HG03457 (cell line): Measurements from ENCODE around the gene GABBR1.

Source experiments
- ATAC-seq: cut with Tn5 transposase; IDR thresholded peaks from one replicate; pipeline ENCODE4 v1.9.1; 2021; ENCODE audit warnings: moderate number of reproducible peaks; ENCODE audit not compliant: unreplicated experiment

The GABBR1 gene

DNA sequence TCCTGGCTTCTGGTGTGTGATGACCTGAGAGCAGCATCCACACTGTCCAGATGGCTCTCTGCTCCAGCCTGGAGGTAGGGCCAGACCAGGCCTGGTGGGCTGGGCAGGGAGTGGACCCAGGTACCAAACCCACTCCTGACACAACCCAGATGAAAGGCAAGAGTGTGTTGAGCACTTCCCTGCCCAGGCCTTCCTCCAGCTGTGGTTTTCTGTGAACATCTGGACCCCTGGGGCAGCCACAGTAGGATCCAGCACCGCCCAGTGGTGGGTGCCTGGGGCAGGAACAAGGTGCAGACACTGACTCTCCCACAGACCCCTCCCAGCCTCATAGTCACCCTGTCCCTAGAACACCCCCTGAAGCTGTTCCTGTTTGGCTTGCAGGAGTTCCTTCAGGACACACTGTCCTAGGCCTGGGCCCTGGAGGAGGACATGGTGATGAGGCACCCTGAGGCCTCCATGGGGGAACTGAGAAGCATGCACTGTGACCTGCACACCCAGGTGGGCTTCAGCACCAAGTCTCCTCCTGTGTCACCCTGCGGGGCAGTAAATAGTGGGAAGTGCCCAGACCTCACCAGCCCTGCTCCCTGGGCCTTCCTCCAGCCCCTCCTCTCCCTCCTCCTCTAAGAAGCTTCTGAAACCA, 102.2 kb downstream of the GABBR1 start:
- no peak for ATAC-seq

DNA sequence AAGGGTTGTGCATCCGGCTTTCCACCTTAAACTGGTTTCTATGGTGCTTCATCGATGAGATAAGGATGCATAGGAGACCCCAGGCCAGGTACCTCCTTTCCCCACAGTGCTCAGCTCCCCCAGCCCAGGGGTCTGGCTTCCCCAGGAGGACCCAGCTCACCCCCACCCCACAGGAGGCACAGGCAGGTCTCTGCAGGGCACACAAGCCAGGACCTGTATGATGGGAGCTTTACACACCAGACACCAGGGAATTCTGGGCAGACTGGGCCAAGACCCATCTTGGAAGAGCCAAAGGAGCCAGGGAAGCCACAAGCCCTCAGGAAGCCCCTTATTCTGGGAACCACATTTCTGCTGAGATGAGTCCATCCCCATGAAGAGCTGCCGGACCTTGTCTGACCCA, 103.0 kb downstream of the GABBR1 start:
- no peak for ATAC-seq

DNA sequence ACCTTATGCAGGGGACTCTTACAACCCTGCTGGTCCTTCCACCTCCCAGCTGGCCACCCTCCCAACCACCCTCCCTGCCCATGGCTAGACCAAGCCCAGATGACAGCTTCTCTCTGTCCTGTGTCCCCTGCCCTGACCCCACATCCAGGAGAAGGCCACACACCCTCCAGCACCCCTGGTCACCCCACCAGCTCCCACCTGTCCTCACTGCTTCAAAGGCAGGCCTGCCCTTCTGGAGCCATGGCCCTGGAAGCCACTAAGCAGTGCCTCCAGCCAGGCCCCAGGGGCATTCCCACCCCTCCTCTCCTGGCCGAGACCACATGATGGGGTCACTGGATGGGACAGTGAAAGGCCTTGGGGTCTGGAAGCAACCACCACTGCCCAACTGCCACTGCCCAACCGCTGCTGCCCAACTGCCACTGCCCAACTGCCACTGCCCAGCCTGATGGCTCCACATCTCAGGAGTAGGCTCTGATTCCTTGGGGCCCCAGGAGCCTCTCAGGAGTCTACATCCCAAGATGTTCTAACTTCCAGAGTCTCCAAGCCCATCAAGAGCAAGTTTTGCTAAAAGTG, 103.9 kb downstream of the GABBR1 start:
- ATAC-seq, result no peak

DNA sequence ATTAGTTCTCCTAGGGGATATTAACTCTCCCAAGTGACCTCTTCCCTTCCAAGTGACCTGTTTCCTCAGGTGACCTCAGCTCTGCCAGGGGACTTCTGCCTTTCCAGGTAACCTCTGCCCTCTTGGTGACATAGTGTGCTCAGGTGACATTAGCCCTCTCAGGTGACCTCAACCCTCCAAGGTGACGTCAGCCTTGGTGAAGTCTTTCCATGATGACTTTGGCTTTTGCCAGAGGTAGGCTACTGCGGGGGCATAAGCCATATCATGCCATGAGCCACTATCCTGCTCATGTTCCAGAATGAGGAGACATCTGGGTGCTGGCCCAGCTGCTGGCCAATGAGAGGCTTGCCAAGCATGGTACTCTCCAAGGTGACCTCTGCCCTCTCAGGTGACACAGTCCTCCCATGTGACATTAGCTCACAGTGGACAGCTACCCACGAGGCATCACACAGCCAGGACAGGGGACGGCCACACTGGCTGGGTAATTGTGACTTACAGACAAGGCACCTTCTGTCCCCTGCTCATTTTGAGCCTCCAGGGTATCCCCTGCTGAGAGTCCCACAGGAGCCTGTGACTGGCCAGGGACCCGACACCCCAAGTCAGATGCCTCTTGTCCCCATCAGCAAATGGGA, 104.6 kb downstream of the GABBR1 start:
- no peak for ATAC-seq

DNA sequence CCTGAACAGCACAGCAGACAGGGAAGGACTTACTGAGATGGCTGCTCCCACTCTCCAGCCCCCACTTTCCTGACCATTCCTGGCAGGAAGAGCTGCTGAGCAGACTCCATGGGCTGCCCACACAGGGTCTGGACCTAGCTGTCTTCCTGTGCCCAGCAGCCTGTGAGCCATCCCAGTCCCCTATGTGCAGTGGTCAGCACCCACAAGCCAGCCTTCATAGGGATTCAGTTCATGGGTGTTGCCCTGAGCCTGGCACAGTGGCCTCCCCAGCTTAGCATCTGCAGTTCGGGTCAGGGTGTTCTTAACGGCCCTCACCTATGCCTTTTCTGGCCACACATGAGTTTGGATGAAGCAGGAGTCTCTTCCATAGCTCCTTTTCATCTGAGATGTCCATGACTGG, 105.4 kb downstream of the GABBR1 start:
- ATAC-seq, result no peak

DNA sequence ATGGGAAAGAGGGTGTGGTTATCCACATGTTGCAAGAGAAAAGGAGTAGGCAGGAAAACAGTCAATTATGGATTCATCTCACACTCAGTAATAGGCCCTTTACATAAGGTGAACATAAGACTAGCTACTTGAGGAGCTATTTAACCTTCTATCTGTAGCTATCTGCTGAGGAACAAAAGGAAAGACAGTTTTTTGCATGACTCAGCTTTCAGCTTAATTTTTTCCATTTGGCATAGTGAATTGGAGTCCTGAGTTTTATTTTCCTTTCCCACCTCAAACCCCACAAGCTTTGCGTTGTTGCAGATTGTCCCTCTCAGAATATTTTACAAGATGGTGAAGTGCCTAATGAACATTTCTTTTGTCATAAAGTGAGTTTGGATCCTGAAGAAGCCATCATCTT, 105.9 kb downstream of the GABBR1 start:
- ATAC-seq, result no peak

DNA sequence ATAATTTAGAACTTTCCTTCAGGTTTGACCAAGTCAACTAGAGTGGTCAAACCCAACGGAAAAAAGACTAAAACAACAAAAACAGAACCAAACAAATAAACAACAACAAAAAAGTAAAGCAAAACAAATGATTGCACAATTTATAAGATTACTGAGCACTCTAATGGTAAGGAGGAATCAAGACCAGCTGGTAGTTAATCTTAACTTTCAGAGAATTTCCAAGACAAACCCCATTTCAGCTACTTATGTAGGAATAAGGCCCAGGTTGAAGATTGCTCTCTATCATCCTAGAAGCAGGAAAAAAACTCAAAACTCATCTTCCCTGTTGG, 107.7 kb downstream of the GABBR1 start:
- ATAC-seq, result no peak

DNA sequence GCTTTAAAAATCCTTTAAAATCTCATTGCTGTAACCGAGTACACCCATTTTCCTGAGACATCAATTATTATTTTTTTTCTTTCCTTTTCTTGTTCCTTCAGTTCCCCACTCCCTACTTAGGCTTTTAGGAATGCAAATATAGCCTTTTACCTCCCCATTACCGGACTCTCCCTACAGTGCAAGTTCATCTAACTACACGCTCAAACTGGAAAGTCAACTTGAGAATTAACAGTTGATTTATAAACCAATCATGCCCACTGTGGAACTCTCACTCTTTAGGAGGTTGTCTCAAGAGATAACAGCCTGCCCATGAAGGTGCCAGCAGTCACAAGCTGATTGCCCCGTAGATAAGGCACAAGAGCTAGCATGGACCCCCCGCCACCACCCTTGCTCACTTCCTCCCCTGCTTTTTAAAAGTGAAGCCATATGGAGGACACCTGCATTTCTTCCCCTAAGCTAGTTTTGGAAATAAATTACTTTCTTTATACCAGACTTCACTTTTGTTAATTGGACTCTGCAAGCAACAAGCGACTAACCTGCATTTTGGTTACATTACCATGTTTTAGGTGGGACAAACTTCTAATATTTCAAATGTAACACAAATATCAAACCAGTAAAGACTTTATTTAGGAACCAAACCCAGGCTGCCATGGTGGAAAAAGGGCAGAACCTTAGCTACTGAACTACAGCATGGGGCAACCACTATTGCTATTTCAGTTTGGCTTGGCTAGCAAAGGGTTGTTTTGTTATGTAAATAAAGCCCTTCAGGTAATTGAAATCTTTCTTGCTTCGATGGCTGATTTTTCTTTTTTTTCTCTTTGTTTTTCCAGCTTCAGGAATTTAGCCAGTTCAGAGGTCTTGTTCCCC, 108.3 kb downstream of the GABBR1 start:
- ATAC-seq, result no peak

DNA sequence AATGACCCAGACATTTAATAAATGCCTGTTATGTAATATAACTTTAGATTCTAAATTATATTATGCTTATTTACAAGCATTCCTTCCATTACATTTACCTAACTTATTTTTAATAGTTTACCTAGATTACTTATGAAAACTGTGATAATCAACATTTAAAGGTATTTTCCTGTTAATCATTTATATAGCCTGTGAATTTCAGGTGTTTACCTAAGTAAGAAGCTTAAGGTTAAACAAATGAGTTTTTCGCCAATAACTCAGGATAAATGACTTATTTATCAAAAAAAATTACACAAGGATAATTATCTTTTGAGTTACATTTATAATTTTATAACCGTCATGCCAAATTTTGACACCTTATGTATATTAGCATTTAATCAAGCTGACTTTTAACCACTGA, 108.9 kb downstream of the GABBR1 start:
- no peak for ATAC-seq

DNA sequence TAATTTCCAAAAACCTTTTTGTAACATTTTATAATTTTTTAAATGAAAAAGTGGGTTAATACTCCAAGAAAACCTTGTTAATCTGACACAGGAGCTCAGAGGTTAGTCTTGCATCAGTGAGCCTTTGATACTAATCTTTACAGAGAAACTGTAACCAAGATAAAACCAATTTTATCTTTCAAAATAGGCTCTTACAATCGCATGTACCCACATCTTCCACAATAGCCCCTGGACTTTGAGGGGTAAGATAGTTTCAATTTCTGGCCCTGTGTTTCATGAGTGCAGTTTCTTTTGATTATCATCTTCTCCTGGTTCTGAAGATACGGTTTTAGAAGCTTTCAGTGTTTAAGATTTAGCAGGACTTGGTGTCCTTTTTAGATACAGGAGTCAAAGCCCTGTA, 110.8 kb downstream of the GABBR1 start:
- no peak for ATAC-seq

DNA sequence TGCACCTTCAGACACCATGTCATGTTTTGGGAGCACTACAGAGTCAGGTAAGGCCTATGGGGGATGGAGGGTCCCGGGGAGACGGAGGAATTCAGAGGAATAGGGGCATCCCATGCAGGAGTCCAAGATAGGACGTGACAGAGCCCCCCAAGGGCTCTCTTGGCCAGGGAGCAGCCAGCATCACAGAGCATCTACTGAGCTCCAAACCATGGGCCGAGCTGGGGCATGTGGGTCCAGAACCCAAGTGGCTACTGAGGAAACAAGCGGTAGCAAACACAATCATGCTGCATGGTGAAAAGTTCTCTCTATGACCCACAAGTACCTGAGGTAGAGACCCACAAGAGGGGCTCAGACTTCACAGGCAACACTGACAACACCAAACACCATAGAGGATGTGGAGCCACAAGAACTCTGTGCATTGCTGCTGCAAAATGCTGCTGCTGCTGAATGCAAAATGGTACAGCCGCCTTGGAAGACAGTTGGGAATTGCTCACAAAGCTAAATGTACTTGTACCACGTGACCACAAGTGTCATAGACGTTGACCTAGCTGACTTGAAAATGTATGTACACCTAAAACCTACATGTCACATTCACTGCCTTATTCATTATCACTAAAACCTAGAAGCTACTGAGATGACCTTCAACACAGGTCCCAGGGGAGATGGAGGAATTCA, 111.8 kb downstream of the GABBR1 start:
- no peak for ATAC-seq

DNA sequence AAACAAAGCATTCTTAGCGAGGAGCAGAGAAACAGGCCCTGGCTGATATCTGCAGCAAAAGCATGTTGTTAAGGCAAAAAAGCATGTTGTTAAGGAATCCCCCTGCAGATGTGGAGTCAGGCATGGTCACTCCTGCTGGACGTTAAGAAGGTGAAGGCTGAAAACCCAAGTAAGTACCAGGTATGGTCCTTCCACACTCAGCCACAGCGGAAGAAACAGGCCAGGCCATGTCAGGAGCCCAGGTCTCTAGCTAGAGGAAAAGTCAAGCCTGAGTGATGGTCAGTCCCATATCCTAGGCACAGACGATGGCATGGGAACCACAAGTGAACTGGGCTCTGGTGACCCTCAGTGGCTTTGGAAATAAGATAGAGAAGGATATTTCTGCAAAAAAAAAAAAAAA, 112.8 kb downstream of the GABBR1 start:
- no peak for ATAC-seq

DNA sequence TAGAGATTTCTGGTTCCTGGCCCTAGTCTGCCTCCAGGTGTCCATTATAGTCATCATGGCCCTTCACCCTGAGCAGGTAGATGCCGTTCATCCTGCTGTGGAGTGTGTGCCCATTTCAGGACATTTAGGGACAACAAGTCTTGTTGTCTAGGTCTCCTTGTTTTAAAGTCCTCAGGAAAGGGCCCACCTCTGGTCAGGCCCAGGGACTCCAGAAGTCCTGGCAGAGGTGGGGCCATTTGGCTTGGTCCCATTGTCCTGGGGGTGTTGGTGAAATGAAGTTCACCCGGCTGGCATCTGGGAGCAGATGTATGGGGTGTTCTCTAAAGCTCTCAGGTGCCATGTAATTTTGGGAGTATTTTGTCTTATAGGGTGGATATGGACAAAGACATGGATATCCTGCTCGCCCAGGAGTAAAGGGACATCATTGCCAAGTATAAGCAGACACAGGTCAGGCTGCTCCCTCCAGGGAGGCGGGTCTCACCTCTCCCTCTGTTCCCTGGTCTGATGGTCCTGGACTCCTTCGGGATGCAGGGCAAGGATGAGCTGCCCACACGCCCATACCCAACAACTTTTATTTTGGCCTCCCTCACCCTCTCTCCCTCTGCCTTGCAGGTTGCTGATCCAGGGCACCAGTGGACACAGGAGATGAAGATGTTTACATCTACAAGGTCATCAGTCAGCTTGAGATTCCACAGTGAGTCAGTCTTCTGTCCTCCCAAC, 113.5 kb downstream of the GABBR1 start:
- ATAC-seq, result no peak

DNA sequence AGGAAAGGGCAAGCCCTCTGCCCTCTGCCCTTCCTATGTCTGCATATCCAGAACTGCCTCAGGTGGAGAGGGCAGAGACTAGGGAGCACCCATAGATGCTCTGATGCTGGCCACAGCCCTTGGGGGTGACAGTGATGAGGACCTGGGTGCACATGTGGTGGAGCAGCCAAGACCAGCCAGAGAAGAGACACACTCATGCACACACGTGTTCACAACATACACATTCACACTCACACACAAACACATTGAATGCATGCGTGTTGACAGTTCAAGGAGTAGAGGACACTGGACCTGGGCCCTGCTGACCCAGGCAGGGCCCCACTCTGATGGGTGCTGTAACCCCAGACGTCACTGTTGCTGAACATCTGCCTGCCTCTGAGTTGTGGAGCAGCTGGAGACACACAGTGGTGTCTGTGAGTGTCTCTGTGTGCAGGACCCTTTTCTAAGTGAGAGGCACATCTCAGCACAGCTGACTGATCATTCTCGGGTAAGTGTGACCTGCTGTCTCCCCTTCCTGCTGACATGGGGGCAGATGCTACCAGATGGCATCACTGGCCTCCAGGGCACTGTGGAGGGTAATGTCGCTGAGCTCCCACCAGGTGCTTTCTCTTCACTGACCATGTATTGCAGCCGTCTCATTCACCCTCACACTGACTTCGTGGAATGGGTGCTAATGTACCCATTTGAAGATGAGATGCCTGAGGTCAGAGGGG, 115.1 kb downstream of the GABBR1 start:
- no peak for ATAC-seq

DNA sequence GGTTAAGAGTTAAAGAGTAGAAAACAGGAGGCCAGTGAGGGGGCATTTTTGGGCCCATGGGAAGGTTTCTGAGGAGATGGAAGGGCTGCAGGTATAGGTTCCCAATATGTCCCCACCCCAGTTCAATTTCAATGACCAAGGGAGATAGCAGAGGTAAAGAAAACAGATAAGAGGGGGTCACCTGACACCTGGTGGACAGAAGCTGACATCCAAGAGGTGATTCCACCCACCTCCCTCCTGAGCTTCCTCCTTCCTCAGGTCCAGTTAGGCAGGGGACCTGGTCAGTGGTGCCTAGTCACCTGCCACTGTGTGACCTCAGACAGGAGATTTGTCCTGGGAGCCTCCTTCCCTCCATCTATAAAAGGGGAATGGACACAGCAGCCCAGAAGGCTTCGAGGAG, 115.7 kb downstream of the GABBR1 start:
- no peak for ATAC-seq

DNA sequence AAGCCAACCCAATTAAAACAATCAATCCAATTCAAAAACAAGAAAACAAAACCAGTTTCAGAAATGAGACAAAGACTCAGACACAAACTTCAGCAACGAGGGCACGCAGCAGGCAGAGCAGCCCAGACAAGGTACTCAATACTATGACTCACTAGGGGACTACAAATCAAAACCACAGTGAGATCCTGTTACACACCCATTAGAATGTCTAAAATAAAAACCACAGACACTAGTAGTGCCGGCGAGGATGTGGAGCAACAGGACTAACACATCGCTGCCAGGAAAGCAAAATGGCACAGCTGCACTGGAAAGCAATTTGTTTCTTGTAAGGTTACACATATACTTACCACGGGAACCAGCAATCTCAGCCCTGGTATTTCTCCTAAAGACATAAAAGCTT, 116.9 kb downstream of the GABBR1 start:
- no peak for ATAC-seq

DNA sequence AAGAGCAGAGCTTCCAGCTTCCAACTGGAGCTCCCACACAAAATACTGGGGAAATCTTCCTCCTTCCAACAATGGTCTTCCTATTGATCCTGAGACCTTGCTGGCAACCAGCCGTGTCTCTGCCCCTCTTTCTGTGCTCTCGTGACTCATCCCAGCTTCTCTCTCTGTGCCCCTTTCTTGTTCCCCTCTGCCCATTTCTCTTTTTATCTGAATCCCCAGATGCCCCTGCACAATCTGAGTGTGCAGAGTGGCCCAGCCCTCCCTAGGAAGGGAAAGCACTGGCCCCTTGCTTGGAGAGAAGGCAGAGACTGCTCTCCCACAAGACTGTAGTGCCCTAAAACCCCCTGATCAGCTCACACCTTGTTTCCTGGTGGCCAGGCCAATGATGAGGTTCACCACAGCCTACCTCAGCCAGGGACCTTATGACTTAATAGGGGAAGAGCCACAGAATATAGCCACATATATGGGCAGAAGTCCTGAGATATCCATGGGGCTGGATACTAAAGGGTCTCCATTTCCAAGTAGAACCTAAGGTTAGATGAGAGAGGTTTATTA, 122.2 kb downstream of the GABBR1 start:
- no peak for ATAC-seq

DNA sequence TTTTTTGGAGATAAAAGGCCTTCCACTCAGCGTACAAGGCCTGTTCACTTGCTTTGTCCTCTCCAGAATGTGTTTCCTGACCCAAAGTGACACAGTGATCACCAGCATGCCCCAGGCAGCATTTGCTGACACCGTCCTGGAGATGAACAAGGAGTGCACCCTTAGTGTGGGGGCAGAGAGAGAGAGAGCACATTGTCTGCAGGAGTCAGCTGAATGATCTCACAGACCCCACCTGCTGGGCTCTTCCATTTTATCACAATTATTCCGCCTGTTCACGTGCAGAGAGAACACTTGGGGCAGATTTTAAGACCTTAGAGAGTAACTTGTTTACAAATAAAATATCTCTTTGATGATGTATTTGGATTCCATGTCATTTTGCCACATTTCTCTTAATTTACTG, 122.8 kb downstream of the GABBR1 start:
- no peak for ATAC-seq
